HG03442 (cell line): ENCODE results near the gene TRPC4.

ENCODE experiments used
- ATAC-seq: cut with Tn5 transposase; IDR thresholded peaks from one replicate; pipeline ENCODE4 v1.9.1; 2021; ENCODE audit warnings: mild to moderate bottlenecking, moderate library complexity; ENCODE audit not compliant: unreplicated experiment

The TRPC4 gene

DNA sequence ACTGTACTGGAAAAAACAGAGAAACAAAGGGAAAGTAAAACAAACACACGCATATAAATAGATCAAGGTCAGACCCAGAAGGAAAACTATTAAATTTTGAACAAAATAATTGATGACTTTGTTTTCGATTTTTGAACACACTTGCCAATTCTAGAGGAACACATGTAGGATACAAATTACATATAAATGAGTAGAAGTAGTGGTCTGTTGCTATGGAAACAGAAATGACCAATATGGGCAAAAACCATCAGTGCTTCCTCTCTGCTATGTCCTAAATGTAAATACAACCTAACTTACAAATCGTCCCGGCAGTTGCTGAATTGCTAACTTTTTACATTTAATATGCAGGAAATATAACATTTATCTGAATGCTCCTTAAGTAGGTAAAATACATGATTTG lies 205.8 kb downstream of the TRPC4 start:
- ATAC-seq: no peak

DNA sequence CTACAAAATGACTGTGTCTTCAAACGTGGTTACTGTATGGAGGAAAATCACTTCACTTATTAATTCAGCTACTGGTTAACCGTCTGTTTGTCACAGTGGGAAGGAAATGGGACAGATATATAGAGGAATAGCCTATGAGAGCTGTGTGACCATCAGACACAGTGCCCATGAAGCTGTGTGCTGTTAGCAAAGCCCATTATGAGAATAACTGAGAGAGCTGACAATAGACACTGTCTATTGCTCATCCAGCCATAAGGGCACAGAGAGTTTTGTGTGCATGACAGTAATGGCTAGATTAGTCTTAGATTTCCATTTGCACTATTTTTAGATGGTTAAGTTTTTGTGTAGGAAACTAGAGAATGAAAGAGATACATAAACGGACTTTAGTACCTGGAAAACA lies 206.9 kb downstream of the TRPC4 start:
- no peak for ATAC-seq

DNA sequence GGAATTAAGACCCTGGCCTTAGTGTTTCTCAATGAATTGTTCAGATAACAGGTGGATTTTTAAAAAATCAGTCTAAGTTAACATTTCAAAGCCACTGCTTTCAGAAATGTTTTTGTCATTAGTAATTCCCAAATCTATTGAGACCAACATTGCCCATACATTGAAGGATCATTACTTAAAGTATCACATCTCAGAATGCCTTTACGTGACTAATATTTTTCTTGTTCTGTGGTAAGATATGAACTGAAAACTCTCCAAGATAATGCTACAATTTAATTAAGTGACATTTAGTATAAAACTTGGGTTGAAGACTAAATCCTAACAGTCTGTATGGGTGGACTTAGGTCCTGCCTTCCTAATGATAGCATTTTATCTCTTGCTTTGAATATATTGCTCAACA lies 211.6 kb downstream of the TRPC4 start:
- no peak for ATAC-seq

DNA sequence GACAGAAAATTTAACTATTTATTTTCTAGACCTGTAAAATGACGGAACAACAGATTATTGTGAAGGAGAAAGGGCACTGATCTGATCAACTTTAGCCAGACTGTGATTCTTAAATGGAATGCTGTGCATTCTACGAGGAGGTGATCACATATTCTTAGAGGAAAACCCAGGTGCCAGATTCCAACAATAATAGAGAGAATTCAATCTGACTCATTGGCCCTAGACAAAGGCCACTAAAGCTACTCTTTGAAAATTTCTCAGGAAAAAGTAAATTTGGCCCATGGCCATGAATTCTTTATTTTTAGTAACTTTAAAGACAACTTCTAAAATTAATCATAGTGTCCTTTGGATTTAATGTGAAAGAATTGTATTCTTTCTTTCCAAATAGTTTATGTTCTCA lies 212.4 kb downstream of the TRPC4 start:
- ATAC-seq: no peak

DNA sequence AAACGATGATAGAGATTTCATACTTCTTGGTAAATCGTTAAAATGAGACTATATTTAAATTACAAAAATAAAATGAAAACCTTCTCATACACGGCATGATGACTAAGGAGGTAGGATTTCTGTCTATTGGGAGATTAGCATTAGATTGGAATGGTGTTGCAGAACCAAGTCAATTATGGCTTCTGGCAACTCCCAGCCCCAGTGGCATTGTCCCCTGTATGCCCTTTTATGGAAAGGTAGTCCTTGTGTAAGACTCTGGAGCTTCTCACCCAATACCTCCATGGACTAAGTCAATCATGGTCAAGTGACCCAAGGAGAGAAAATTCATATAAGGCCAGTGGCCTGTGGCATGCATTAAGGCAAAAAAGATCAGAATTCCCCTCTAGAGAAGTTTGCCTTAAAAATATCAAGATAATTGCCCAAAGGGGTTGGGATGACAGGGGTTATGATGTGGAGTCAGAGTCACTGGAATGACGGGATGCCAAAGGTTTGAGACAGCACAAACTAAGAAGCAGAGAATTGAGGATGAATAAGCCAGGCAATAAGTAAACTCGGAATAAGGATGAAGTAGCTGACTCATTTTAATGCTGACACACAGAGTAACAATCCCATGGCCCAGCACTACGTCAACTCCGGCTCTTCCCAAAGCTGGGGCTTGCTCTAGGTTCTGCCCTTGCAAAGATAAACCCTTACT lies 213.2 kb downstream of the TRPC4 start:
- no peak for ATAC-seq

DNA sequence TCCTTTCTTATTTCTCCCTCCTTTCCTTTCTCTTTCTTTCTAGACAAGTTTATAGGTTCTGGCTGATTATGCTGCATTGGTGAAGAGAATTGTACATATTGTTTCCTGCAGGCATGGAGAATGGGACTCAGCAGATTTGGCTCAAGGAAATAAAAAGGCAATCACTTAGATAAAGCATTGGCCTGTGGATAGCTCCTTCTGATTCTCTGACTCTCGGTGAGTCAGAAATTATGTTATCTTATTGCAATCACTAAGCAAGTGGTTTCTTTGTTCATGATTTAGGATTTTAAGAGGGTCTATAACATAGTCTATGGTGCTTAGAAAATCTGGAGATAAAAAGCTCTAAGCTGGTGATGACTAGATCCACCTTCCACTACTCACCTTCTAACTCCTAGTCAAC lies 217.0 kb downstream of the TRPC4 start:
- no peak for ATAC-seq

DNA sequence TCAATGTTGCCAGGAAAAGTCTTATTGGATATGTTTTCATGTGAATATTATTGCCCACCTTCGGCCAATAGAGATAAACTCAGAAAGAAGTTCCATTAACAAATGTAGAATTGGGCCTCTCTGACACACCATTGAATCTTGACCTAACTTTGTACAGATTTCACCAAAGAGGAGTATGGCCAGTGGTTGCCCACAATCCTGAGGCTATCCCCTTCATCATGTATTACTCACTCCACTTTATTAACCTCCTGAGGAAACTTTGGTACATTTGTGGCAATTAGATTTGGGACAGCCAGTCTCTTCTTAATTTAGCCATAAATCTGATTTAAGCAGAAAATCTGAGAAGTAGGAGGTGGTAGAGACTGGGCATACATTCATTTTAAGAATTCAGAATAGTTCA lies 217.7 kb downstream of the TRPC4 start:
- no peak for ATAC-seq

DNA sequence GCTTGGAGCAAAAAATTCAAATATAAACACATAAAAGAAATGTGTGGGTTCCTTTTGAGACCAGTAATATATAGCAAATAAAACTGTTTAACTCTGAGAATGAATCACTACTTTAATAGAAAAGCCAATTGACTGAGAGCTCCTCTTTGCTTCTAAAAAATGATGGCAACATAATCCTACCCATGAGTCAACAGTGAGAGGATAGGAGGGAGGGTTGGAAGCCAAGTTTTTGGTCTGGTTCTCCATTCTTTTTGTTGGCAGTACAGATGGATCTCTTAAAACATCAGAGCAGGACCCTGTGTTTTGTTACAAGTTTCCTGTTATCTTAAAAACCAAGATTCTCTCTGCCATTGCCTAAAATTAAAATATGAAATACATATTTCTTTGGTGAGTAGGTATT lies 221.0 kb downstream of the TRPC4 start:
- no peak for ATAC-seq

DNA sequence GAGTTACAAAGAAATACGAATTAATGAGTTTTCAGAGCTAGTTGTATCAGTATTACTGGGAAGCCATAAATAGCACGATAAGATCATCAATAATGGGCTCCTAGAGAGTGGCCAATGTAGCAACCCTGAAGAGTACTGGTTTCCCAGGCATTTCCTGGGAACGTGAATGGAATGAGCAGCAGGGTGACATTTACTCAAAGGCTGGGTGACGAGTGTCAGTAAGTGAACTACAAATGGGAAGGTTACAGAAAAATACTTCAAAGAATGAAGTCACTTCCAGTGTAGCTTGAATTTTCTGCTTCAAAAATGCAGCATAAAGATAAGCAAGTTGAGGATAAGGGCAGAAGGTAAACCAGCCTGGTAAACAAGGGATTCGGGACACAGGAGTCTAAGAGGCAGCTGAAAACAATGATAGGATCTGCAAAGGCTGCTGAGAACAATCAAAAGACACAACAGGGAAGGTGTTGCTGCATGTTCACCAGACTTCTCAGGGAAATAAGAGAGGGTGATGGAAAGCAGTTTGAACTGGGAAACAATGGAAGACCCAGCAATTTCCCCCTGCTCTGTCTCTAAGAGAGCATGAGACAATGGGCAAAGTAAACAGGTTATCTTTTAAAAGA lies 222.4 kb downstream of the TRPC4 start:
- ATAC-seq: no peak

DNA sequence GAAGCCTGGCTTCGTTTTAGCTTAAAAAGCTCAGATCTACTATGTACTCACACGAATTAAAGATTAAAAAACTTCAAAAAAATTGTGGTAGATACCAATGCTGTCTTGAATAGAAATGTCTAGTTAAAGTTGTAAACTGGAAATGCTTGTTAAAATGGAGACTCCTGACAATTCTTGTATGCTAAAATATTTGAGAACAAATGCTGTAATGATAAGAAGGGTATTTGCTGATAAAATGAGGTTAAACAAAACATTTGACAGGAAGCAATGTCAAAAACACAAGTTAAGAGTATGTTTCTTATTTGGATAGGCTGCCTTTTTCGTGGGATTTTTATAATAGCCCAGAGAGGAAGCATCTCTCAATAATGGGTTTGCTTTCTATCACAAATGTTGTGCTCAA lies 223.0 kb downstream of the TRPC4 start:
- ATAC-seq: no peak

DNA sequence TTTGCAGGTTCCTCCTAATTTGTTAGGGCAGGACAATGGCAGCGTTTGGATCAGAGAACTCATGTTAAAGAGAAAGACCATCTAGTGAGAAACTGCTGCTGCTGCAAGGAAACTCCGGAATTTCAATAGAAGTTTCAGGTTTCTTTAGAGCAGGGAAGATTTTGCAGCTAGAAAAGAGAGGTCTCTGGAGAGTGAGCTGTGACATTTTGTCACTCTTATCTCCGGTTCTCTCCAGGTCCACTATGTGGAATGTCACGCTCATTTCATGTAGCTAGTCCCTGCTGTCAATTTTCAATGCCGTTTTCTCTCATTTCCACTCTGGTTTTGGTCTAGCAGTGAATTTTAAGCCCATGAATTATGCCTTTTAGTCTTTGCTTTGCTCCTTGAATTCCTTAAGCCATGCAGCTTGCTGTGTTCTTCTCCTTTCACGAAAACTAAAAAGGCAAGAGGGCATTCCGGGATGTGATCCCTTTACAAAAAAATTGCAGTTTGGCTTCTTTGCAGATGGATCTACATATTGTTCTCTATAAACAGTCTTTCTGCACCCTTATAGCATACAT lies 224.3 kb downstream of the TRPC4 start:
- no peak for ATAC-seq

DNA sequence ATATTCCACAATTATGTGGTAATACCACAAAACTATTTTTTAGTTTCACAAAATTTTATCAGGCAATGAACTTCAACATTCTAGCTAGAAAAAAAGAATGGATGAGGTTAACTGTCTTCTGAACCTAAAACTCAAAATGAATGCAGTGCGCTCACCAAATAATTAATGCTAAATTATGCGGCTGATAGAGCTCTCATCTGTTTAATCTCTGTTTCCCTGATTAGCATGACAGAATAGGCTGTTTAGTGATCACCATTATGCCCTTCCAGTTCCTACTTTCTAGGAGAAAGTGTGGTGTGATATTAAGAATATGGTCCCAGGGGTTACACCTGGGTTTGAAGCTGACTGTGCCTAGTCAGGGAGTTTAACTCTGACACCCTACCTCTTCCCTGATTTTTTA lies 228.2 kb downstream of the TRPC4 start:
- no peak for ATAC-seq

DNA sequence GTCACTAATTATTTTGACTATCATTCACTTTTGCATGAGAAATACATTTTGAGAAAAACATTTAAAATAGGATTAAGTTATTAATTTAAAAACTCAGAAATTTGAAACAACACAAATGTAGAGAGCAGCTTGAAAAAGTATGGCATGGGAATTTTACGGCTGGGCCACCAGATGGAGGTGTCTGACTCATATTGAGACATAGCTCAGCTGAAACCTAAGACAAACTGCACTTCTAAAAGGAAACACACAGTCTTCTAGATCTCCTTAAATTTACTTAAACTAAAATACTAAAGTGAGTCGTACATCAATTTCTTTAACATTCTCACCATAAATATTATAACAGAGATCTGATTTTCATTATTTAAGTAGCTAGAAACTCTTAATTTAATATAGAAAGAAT lies 229.1 kb downstream of the TRPC4 start:
- peak; percentile 49 for ATAC-seq

DNA sequence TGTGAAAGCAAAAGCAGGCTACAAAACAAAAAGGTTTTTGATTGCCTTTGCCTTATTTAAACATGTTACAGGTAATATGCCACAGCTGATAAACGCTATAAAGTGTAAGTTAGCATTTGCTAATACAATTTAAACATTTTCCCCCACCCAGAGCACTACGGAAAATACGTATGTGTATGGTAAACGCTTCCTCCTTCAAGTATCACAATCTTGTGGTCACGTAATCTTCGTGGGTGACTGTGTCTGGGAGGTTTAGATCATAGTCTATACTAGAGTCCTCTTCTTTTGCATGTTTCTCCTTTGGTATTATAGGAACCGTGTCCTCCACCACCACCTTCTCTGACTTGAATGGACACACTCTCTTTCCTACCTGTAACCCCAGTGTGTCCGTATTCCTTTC lies 232.9 kb downstream of the TRPC4 start:
- ATAC-seq: no peak

DNA sequence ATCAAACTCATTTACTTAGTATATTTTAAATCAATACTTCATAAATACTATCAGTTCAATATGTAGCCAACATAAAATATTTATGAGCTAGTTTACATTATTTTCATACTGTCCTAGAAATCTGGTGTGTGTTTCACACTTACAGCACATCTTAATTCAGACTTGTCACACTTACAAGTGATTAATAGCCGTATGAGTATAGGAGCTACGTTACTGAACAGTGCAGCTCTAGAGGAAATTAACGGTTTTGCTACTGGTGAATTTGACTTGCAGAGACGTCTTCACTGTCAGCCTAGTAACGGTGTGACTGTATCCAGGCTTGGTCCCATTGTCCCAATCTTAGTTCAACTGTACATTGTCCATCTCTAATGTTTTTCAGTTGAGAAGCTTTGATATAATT lies 237.3 kb downstream of the TRPC4 start:
- ATAC-seq: no peak

DNA sequence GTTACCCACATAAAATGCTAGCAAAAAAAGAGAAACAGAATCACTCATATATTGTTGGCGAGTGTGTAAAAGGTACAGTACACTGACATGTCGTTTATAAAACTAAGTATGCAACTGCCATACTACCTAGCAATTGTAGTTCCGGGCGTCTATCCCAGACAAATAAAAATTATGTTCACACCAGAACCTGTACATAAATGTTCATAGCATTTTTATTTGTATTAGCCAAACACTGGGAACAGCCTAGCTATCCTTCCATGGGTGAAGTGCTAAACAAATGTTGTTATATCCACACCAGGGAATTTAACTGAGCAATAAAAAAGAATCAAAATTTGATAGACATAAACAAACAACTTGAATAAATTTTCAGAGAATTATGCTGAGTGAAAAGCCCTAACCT lies 242.1 kb downstream of the TRPC4 start:
- no peak for ATAC-seq

DNA sequence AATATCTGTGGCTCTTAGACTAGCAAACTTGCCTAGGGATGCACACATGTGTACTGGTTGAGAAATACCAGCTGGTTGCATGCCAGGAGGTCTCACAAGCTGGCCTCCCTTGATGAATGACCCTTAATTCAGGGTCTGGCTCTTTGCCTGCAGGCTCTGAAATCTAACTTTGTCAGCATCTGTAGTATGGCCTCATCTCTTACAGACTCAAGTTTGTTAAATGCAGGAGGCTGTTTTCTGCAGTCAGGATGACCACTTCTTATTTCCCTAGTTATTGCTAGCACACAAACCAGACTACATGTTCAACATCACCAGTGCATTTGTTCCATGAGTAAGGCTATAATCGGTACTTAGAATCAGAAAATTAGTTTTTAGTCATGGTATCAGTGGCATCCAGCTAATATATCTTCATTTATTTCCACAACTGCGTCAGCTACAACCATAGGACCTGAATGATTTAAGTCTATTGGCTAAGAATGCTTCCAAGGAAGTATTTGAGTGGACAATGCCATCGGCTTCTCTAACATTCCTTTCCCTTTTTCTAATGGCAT lies 247.7 kb downstream of the TRPC4 start:
- no peak for ATAC-seq

DNA sequence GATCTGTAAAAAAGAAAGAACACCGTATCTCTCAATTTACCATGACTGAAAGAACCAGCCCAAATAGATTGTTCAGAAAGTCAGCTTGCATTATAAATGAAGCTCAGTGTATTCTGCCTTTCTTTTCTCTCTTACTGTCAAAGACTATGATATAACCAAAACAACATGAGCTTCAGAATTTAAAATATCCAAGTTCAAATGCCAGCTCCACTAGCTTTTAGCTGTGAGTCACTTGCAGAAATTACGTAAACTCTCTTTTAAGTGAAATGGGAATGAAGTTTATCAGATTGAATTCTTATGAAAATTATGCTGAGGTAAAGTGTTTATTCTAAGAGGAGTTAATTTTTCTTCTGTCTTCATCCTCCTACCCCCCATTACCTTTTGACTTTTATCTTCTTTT lies 251.0 kb downstream of the TRPC4 start:
- no peak for ATAC-seq

DNA sequence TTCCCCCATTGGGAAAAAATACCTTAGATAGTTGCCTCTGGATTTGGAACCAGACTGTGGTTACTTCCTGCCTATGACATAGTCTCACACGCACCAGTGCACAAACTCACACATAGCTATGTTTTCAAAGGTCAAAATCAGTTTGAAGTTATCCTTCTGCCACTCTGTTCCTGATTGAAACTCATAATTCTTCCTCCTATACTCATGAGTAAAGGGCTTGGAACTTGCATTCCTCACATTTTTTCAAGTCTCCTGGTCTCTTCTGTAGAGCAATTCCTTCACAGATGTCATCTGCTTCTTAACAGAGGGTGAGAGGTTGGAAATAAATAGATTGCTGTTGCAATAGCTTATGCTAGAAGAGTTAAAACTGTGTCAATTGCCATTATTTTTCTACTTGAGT lies 252.4 kb downstream of the TRPC4 start:
- no peak for ATAC-seq

DNA sequence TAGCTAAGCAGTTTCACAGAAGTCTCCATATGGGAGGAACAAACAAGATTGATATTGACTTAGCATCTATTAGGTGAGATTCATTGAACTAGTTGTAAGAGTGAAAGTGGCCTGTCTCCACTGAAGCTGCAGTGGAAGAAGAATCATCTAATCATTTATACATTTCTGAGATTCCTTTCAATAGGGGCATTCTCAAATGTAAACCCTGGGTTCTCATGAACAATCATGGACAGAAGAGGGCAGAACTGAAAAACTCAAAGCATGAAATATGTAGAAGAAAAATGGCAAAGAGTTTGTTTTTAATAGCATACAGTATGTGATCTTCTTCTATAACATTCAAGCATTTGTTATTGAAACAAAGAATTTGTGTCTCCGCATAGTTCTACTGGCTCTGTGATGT lies 253.4 kb downstream of the TRPC4 start:
- no peak for ATAC-seq

DNA sequence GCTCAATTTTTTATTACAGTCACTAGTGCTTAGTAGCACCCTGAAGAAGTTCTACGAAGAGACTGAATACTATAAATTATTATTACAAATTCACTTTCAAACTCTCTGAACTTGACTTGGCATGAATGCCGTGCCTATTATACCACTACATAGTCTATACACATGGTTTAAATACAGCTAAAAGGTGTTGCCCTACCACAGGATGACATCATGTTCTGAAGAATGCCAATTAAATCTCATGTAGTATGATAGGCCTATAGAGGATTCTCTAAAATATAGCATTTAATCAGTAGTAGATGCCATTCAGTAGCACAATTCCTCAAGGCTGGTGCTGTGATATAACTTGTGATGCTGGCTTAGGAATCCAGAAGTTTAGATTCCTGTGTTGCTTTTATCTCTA lies 254.3 kb downstream of the TRPC4 start:
- ATAC-seq: no peak

DNA sequence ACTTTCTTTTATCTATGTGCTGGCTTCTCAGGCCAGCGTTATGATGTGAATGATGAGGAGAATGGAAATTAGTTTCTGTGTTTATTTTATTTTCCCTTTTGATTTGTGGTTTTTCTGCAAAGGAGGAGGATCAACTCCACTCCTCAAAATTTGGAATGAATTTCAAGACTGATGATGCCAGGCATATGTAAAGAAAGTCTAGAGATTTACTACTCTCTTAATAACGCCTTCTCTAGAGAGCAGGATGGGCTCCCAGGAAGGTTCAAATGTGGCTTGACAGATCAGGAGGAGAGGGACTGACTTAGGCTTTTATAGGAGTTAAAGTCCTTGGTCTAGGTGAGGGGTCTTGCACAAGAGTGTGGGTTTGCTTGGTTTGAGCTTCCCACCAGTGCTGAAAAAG lies 255.9 kb downstream of the TRPC4 start:
- no peak for ATAC-seq
